HG03097 (cell line): Measurements from ENCODE around the gene TMEM9B.
A peak's percentile ranks its signal among the peaks of the same experiment; 100 is the strongest.

Experiments used
- ATAC-seq: cut with Tn5 transposase; IDR thresholded peaks from one replicate; pipeline ENCODE4 v1.9.1; 2021; ENCODE audit not compliant: unreplicated experiment, low FRiP score

Gene TMEM9B

GRCh38 chr11:8932564-8933180 is 31.6 kb downstream of the TMEM9B start, which contains the start of gene C11orf16:
TSS of gene C11orf16 (minus strand) at chr11:8932947. CDS start at chr11:8932308, 639 bp downstream.
- no peak for ATAC-seq

GRCh38 chr11:8930456-8931175 is 33.6 kb downstream of the TMEM9B start:
- no peak for ATAC-seq

- ATAC-seq: no peak
Observed at GRCh38 chr11:8928981-8929615, 35.1 kb downstream of the TMEM9B start.

- ATAC-seq: no peak
Observed at GRCh38 chr11:8928205-8928604, 36.0 kb downstream of the TMEM9B start.

GRCh38 chr11:8927233-8927632 is 37.0 kb downstream of the TMEM9B start:
- no peak for ATAC-seq

- ATAC-seq: no peak
Observed at GRCh38 chr11:8926236-8926635, 38.0 kb downstream of the TMEM9B start.

- no peak for ATAC-seq
Observed at GRCh38 chr11:8925711-8926110, 38.5 kb downstream of the TMEM9B start.

GRCh38 chr11:8922691-8923090 is 41.6 kb downstream of the TMEM9B start:
- no peak for ATAC-seq

- no peak for ATAC-seq
Observed at GRCh38 chr11:8917157-8917825, 47.0 kb downstream of the TMEM9B start.

GRCh38 chr11:8914661-8915018 is 49.6 kb downstream of the TMEM9B start:
- no peak for ATAC-seq

- ATAC-seq: no peak
Observed at GRCh38 chr11:8913961-8914660, 50.1 kb downstream of the TMEM9B start.

- peak; percentile 80 for ATAC-seq
Observed at GRCh38 chr11:8911029-8911823, 53.0 kb downstream of the TMEM9B start, which contains the start of gene AKIP1. TSS of gene AKIP1 (plus strand) at chr11:8911189. CDS start at chr11:8911450, 261 bp downstream.

GRCh38 chr11:8910649-8911026 is 53.6 kb downstream of the TMEM9B start:
- ATAC-seq: no peak

GRCh38 chr11:8908099-8908498 is 56.1 kb downstream of the TMEM9B start:
- ATAC-seq: no peak

- no peak for ATAC-seq
Observed at GRCh38 chr11:8907116-8907515, 57.1 kb downstream of the TMEM9B start.

GRCh38 chr11:8905528-8906165 is 58.6 kb downstream of the TMEM9B start:
- ATAC-seq: no peak

- no peak for ATAC-seq
Observed at GRCh38 chr11:8899119-8899753, 65.0 kb downstream of the TMEM9B start.
